Subcutaneous abdominal adipose tissue (tissue), 5 donors: ENCODE measurements around the gene PLCH1.
A peak's percentile ranks its signal among the peaks of the same experiment; 100 is the strongest.

ENCODE experiments used
- H3K27ac ChIP-seq: one replicate; pipeline ENCODE4 v1.7.0; 2013; ENCODE audit warnings: low read depth, mild to moderate bottlenecking, inconsistent platforms, low read length, moderate library complexity
- H3K27me3 ChIP-seq, 5 donors: one replicate each; pipeline ENCODE4 v1.7.0; 2013; ENCODE audit warnings: low read length in 5 of 5, inconsistent platforms in 1 of 5; ENCODE audit not compliant: control insufficient read depth in 5 of 5, insufficient read depth in 4 of 5
- H3K36me3 ChIP-seq, 5 donors: one replicate each; pipeline ENCODE4 v1.7.0; 2013; ENCODE audit warnings: low read length in 5 of 5; ENCODE audit not compliant: control insufficient read depth in 5 of 5, insufficient read depth in 5 of 5
- H3K4me1 ChIP-seq, 5 donors: one replicate each; pipeline ENCODE4 v1.7.0; 2013; ENCODE audit warnings: low read length in 5 of 5, mild to moderate bottlenecking in 3 of 5, moderate library complexity in 1 of 5; ENCODE audit not compliant: control insufficient read depth in 5 of 5, insufficient read depth in 5 of 5
- H3K4me3 ChIP-seq, 5 donors: one replicate each; pipeline ENCODE4 v1.7.0; 2013; ENCODE audit warnings: low read length in 5 of 5, low read depth in 1 of 5
- H3K9ac ChIP-seq, 5 donors: one replicate each; pipeline ENCODE4 v1.7.0; 2013; ENCODE audit warnings: low read length in 5 of 5, mild to moderate bottlenecking in 4 of 5, moderate library complexity in 3 of 5
- H3K9me3 ChIP-seq, 5 donors: one replicate each; pipeline ENCODE4 v1.7.0; 2013; ENCODE audit warnings: low read length in 5 of 5; ENCODE audit not compliant: control insufficient read depth in 5 of 5
- donor health status: healthy.
- donor health status: healthy.
- donor health status: healthy.
- donor health status: healthy.
- donor health status: healthy.

PLCH1 gene

GRCh38 chr3:155745795-155746550, 1.1 kb upstream of the PLCH1 start:
- Histone ChIP-seq H3K27ac (no peak overlapping the region), H3K36me3 (no peaks in the 10 kb centered on the region), H3K9me3 (no peaks in the 10 kb centered on the region), H3K4me3 (peak overlapping the region in 1 of 5 donors; percentile 74), H3K27me3 (peaks cover 0 to 11% (median 9%) of the 10 kb centered on the region in 5 donors), H3K9ac (no peak overlapping the region), H3K4me1 (peaks cover 0 to 30% (median 25%) of the 10 kb centered on the region in 5 donors)

- Histone ChIP-seq H3K4me1 (peaks cover 0 to 29% (median 25%) of the 10 kb centered on the region in 5 donors), H3K9ac (peak overlapping the region; percentile 56 to 75 (median 64)), H3K27me3 (peaks cover 0 to 13% (median 9%) of the 10 kb centered on the region in 5 donors), H3K9me3 (no peaks in the 10 kb centered on the region), H3K27ac (no peak overlapping the region), H3K36me3 (no peaks in the 10 kb centered on the region), H3K4me3 (peak overlapping the region; percentile 74 to 91 (median 83))
Measured at GRCh38 chr3:155744010-155744625, 753 bp downstream of the PLCH1 start.

DNA sequence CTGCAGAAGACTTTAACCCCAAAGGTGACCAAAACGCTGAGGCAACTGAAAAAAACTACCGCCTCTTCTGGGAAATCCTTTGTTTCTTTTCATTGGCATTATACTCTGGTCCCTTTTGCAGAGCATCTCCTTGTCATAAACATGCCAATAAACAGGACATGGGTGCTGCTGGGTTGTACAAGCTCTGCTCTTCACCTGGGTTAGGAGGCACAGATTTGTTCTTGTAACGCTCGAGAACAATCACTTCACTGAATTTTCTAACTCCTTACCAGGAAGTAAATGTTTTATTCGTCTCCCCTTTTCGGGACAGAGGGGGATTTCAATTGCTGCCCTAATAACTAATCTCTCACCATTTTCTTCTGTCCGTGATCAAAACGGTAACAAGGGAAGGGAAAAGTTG, 1.3 kb downstream of the PLCH1 start:
- Histone ChIP-seq H3K4me1 (peaks cover 0 to 25% (median 24%) of the 10 kb centered on the region in 5 donors), H3K27me3 (peaks cover 0 to 13% (median 9%) of the 10 kb centered on the region in 5 donors), H3K4me3 (peak overlapping the region; percentile 74 to 91 (median 83)), H3K27ac (no peak overlapping the region), H3K9me3 (no peaks in the 10 kb centered on the region), H3K36me3 (no peaks in the 10 kb centered on the region), H3K9ac (peak overlapping the region; percentile 35 to 75 (median 64))

DNA sequence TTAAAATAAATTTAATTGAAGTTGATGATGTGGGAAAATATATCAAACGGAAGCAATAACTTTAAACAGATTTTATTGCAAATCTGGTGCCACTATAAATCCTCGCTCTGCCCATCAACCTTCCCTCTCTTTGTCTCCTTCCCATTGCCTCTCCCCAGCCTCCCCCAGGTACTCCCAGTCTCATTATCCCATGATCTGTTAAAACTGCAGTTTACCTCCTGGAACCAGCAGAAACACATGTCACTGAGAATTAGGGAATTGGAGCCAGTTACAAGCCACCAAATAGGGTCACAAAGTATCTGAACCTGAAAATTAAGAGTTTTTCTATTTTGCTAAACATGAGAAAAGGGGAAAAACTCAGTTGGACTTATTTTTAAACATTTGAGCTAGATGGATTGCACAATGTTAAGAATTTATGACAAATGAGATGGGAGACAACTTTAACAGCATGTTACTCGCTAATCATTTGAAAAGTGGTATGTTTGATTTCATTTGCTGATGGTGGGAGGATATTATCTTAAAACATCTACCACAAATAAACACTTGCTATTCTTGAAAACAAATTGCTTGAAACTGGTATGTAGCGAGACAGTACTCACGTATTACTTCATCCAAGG, 2.4 kb downstream of the PLCH1 start:
- no peak overlapping the region for H3K4me3 ChIP-seq
- peaks cover 0 to 13% (median 9%) of the 10 kb centered on the region in 5 donors for H3K27me3 ChIP-seq
- no peak overlapping the region for H3K27ac ChIP-seq

DNA sequence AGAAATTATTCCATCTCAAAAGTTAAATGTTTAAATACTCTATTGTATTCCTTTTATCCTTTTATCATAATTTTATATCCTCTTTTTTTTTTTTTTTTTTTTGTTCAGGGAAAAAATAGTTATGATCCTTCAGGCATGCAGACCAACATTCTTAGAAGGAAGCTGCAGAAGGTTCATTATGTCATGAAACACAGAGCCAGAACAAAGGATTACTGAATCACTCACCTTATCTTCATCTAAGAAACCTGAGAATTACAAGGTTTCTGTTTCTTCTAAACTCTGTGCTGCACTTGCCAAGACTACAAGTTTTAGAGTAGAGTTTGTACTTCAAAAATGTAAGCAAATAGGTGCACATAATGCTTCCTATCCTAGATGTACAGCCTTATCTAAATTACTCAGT, 3.3 kb downstream of the PLCH1 start:
- H3K27me3 ChIP-seq = peaks cover 0 to 13% (median 9%) of the 10 kb centered on the region in 5 donors
- H3K27ac ChIP-seq = no peak overlapping the region
- H3K9ac ChIP-seq = no peak overlapping the region

More for the DNA sequence above, 2.4 kb downstream of the PLCH1 start:
- Histone ChIP-seq H3K9me3 (no peaks in the 10 kb centered on the region), H3K9ac (no peak overlapping the region), H3K36me3 (no peaks in the 10 kb centered on the region), H3K4me1 (peaks cover 0 to 25% (median 22%) of the 10 kb centered on the region in 5 donors)

DNA sequence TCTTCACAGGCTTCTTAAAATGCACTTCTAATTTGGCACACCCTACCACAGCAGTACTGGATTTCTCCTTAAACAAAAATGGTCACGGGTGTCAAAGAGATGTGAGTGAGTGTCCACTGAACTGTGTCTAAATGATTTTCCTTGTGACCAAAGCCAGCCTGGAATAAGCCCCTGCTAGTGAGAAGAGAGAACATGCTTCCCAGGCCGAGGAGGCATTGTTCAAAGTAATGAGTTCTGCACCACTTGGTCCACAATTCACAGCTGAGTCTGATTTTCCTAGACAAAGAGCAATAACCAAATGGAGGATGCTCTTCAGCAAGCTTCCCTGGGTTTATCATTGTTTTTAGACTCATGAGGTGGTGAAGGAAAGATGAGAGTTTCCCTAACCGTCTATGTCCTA, 3.8 kb downstream of the PLCH1 start:
- Histone ChIP-seq H3K27me3 (peaks cover 0 to 13% (median 9%) of the 10 kb centered on the region in 5 donors), H3K4me3 (no peak overlapping the region), H3K36me3 (no peaks in the 10 kb centered on the region), H3K9me3 (no peaks in the 10 kb centered on the region), H3K4me1 (peaks cover 0 to 24% (median 22%) of the 10 kb centered on the region in 5 donors), H3K9ac (no peak overlapping the region), H3K27ac (no peak overlapping the region)

More for the DNA sequence above, 3.3 kb downstream of the PLCH1 start:
- Histone ChIP-seq H3K9me3 (no peaks in the 10 kb centered on the region), H3K4me1 (peaks cover 0 to 25% (median 22%) of the 10 kb centered on the region in 5 donors), H3K36me3 (no peaks in the 10 kb centered on the region), H3K4me3 (no peak overlapping the region)

DNA sequence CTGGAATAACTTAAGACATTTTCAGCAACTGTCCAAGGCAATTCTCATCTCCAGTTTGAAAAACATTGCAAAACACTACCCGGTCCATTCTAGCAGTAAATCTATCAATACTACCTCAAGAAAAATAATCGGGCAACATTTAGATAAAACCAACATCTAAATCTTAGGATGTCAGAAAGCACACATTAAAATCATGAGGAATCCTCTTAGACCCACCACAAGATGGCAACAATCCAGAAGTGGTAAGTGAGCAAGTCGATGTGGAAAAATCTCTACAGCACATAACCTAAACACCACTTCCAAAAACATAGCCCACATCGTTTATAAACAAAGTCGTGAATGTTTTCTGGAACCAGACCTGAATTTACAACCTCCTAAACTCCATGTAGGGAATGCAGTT, 5.7 kb downstream of the PLCH1 start:
- Histone ChIP-seq H3K36me3 (no peaks in the 10 kb centered on the region), H3K4me1 (peaks cover 0 to 9% (median 7%) of the 10 kb centered on the region in 5 donors), H3K9me3 (no peaks in the 10 kb centered on the region), H3K4me3 (no peak overlapping the region), H3K9ac (no peak overlapping the region), H3K27me3 (peaks cover 0 to 13% (median 6%) of the 10 kb centered on the region in 5 donors), H3K27ac (no peak overlapping the region)

DNA sequence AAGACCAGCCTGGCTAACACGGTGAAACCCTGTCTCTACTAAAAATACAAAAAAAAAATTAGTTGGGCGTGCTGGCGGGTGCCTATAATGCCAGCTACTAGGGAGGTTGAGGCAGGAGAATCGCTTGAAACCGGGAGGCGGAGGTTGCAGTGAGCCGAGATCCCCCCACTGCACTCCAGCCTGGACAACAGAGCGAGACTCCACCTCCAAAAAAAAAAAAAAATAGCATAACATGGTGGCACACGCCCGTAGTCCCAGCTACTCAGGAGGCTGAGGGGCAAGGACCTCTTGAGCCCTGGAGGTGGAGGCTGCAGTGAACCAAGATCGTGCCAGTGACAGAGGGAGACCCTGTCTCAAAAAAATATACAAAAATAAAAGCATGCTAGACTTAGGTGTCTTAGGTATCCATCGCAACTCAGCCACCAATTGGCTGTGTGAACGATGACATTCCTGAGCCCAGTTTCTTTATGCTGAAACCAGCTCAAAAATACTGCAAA, 6.2 kb downstream of the PLCH1 start:
- H3K4me1 ChIP-seq = peaks cover 0 to 4% (median 2%) of the 10 kb centered on the region in 5 donors
- no peak overlapping the region for H3K4me3 ChIP-seq
- H3K27ac ChIP-seq = no peak overlapping the region
- H3K36me3 ChIP-seq = no peaks in the 10 kb centered on the region
- peaks cover 0 to 11% (median 6%) of the 10 kb centered on the region in 5 donors for H3K27me3 ChIP-seq
- H3K9me3 ChIP-seq = no peaks in the 10 kb centered on the region
- H3K9ac ChIP-seq = no peak overlapping the region

- Histone ChIP-seq H3K36me3 (no peaks in the 10 kb centered on the region), H3K9me3 (no peaks in the 10 kb centered on the region), H3K9ac (no peak overlapping the region), H3K27me3 (peaks cover 0 to 9% (median 5%) of the 10 kb centered on the region in 5 donors), H3K27ac (no peak overlapping the region), H3K4me1 (no peaks in the 10 kb centered on the region), H3K4me3 (no peak overlapping the region)
Measured at GRCh38 chr3:155737844-155738460, 6.9 kb downstream of the PLCH1 start.
